SK-N-MC (cell line): ENCODE data around the gene HSF2BP.
"Not testable (repeated sequence)": the region's sequence is repeated elsewhere in the genome, so short reads cannot be mapped to it uniquely, and the experiment has no call there.

Experiments used
- DNase-seq: peaks from one replicate; pipeline ENCODE4 v3.0.0-alpha.2; 2011; ENCODE audit warnings: low read depth, low spot score
- H3K27ac ChIP-seq: fragments of 200-600 bp; sonication (generic); 2 replicates; pipeline ENCODE4 v1.5.1; 2016; ENCODE audit warnings: mixed run types
- H3K36me3 ChIP-seq: fragments of 200-600 bp; sonication (generic); 2 replicates; pipeline ENCODE4 v1.6.1; 2017; ENCODE audit warnings: antibody characterized with exemption, low read length, mixed read lengths; ENCODE audit not compliant: insufficient read depth
- H3K4me3 ChIP-seq: fragments of 200-600 bp; sonication (generic); 2 replicates; pipeline ENCODE4 v1.5.1; 2016
- H3K9ac ChIP-seq: fragments of 200-600 bp; sonication (generic); 2 replicates; pipeline ENCODE4 v1.8.0; 2017; ENCODE audit warnings: mixed run types, mixed read lengths; ENCODE audit not compliant: insufficient read length
- H3K9me3 ChIP-seq: fragments of 200-600 bp; sonication (generic); 2 replicates; pipeline ENCODE4 v1.6.1; 2017; ENCODE audit warnings: low read depth, mild to moderate bottlenecking, antibody characterized with exemption, low read length, moderate library complexity, mixed read lengths
- EZH2 ChIP-seq: fragments of 200-600 bp; sonication (generic); IDR thresholded peaks from one replicate; pipeline ENCODE4 v1.6.1; 2017; ENCODE audit warnings: antibody characterized with exemption
- FOXP2 ChIP-seq: optimal IDR thresholded peaks from 2 replicates; pipeline ENCODE3; 2011; ENCODE audit warnings: mild to moderate bottlenecking, moderate library complexity; ENCODE audit not compliant: insufficient read depth; ENCODE audit errors: extremely low read length, control extremely low read depth
- POLR2AphosphoS5 ChIP-seq: IDR thresholded peaks from 2 replicates; pipeline ENCODE4 v1.6.1; 2012; ENCODE audit warnings: mild to moderate bottlenecking, low read depth, low read length, borderline replicate concordance

HSF2BP gene

GRCh38 chr21:43619856-43620255, 39.4 kb downstream of the HSF2BP start:
- H3K36me3 ChIP-seq = peaks cover 7% of the 10 kb centered on the region; the same call in 1 of the 2 replicates
- no peak overlapping the region for H3K9ac ChIP-seq
- H3K9me3 ChIP-seq = no peaks in the 10 kb centered on the region
- no peak overlapping the region for H3K4me3 ChIP-seq
- no peak overlapping the region for H3K27ac ChIP-seq
- DNase-seq = no peak
- TF ChIP-seq EZH2 (no peak), FOXP2 (no peak), POLR2AphosphoS5 (no peak)

- Histone ChIP-seq H3K9me3 (no peaks in the 10 kb centered on the region), H3K27ac (no peak overlapping the region), H3K4me3 (no peak overlapping the region), H3K36me3 (peaks cover 7% of the 10 kb centered on the region; the same call in 1 of the 2 replicates), H3K9ac (no peak overlapping the region)
- DNase-seq = no peak
- TF ChIP-seq FOXP2 (no peak), EZH2 (no peak), POLR2AphosphoS5 (no peak)
These were observed 39.9 kb downstream of the HSF2BP start for GRCh38 chr21:43619344-43619743.

GRCh38 chr21:43618940-43619339, 40.3 kb downstream of the HSF2BP start:
- Histone ChIP-seq H3K9me3 (no peaks in the 10 kb centered on the region), H3K27ac (no peak overlapping the region), H3K4me3 (no peak overlapping the region), H3K9ac (no peak overlapping the region), H3K36me3 (peaks cover 7% of the 10 kb centered on the region; the same call in 1 of the 2 replicates)
- DNase-seq = no peak
- TF ChIP-seq FOXP2 = no peak
- no peak for TF ChIP-seq POLR2AphosphoS5
- no peak for TF ChIP-seq EZH2

GRCh38 chr21:43616861-43617260, 42.4 kb downstream of the HSF2BP start:
- H3K4me3 ChIP-seq, DNase-seq, H3K36me3 ChIP-seq, H3K27ac ChIP-seq, H3K9me3 ChIP-seq, H3K9ac ChIP-seq: not testable (repeated sequence)

- Histone ChIP-seq H3K27ac (no peak overlapping the region), H3K36me3 (peaks cover 3% of the 10 kb centered on the region; the same call in 1 of the 2 replicates), H3K9me3 (no peaks in the 10 kb centered on the region), H3K9ac (no peak overlapping the region), H3K4me3 (no peak overlapping the region)
- DNase-seq = no peak
- TF ChIP-seq FOXP2 (no peak), EZH2 (no peak), POLR2AphosphoS5 (no peak)
These were observed 44.4 kb downstream of the HSF2BP start for GRCh38 chr21:43614839-43615238.

GRCh38 chr21:43613755-43614638, 45.3 kb downstream of the HSF2BP start:
- no peak for TF ChIP-seq EZH2
- no peak for TF ChIP-seq FOXP2
- no peak for TF ChIP-seq POLR2AphosphoS5
- Histone ChIP-seq H3K27ac (no peak overlapping the region), H3K36me3 (no peaks in the 10 kb centered on the region), H3K9ac (no peak overlapping the region), H3K9me3 (no peaks in the 10 kb centered on the region), H3K4me3 (no peak overlapping the region)
- DNase-seq = no peak

GRCh38 chr21:43611598-43612369, 47.5 kb downstream of the HSF2BP start:
- H3K36me3 ChIP-seq = no peaks in the 10 kb centered on the region
- DNase-seq = no peak
- H3K9me3 ChIP-seq = no peaks in the 10 kb centered on the region
- no peak overlapping the region for H3K27ac ChIP-seq
- no peak overlapping the region for H3K4me3 ChIP-seq
- H3K9ac ChIP-seq = no peak overlapping the region
- TF ChIP-seq POLR2AphosphoS5 = no peak
- no peak for TF ChIP-seq FOXP2
- no peak for TF ChIP-seq EZH2

GRCh38 chr21:43609501-43610340, 49.6 kb downstream of the HSF2BP start:
- Histone ChIP-seq H3K36me3 (no peaks in the 10 kb centered on the region), H3K27ac (peak overlapping the region; percentile 77), H3K9me3 (no peaks in the 10 kb centered on the region), H3K9ac (peak overlapping the region; percentile 6), H3K4me3 (peak overlapping the region; percentile 65)
- TF ChIP-seq POLR2AphosphoS5 (no peak), FOXP2 (no peak), EZH2 (no peak)
- peak; percentile 90 for DNase-seq
